OCI-LY3 (cell line): ENCODE data around the gene KDSR.

Experiments
- EZH2phosphoT487 ChIP-seq: fragments of 200-600 bp; shearing (Covaris generic); IDR thresholded peaks from 2 replicates; pipeline ENCODE4 v1.6.1; 2018; ENCODE audit warnings: antibody characterized with exemption, mixed run types, low read depth
- TF ChIP-seq, protein P1 (sequence below): fragments of 200-600, 300-600 bp; sonication (generic); IDR thresholded peaks from 2 replicates; pipeline ENCODE4 v1.5.1; 2014; ENCODE audit warnings: antibody characterized with exemption, low read length, low read depth

DNA sequence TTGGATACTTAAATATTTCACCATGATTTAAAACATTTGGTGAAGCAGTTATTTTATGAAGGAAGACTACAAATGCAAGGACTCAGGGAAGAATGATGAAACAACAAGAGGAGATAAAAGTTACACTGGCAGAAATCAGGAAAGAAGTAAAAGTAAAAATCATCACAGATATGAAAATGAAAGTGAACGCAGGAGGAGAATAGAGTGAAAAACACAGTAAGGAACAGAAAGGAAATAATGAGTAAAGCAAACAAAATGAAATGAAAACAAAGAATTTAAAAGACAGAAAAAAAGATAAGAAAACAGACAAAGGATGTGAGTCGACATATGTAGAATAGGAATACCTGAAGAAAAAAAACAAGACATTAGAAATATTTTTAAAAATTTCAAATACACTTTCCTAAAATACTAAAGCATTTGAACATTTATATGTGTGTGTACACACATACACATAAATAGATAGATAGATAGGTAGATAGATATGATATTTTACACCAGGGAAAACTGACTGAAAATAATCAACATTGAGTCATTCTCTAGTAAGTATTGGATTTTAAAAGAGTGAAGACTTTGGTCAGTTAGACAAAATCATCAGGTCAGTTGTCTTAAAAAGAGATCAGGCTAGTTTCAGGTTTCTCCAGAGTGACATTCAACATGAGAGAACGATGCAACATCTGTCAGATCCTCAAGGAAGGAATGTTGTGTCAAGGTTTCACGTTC lies 12.1 kb upstream of the KDSR start:
- TF ChIP-seq, protein P1, sequence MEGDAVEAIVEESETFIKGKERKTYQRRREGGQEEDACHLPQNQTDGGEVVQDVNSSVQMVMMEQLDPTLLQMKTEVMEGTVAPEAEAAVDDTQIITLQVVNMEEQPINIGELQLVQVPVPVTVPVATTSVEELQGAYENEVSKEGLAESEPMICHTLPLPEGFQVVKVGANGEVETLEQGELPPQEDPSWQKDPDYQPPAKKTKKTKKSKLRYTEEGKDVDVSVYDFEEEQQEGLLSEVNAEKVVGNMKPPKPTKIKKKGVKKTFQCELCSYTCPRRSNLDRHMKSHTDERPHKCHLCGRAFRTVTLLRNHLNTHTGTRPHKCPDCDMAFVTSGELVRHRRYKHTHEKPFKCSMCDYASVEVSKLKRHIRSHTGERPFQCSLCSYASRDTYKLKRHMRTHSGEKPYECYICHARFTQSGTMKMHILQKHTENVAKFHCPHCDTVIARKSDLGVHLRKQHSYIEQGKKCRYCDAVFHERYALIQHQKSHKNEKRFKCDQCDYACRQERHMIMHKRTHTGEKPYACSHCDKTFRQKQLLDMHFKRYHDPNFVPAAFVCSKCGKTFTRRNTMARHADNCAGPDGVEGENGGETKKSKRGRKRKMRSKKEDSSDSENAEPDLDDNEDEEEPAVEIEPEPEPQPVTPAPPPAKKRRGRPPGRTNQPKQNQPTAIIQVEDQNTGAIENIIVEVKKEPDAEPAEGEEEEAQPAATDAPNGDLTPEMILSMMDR = no peak
- no peak for TF ChIP-seq EZH2phosphoT487
